ENCODE measurements around the gene TIMM44.
"Not testable (repeated sequence)": the region's sequence is repeated elsewhere in the genome, so short reads cannot be mapped to it uniquely, and the experiment has no call there.

TIMM44 gene

GRCh38 chr19:7942981-7943443 is 454 bp downstream of the TIMM44 start:
- no peak for DNase-seq

- no peak for DNase-seq
These were observed 1.4 kb downstream of the TIMM44 start for GRCh38 chr19:7941895-7942596.

- DNase-seq, result no peak
These were observed 2.6 kb downstream of the TIMM44 start for GRCh38 chr19:7940841-7941240.

- no peak for DNase-seq
These were observed 8.7 kb downstream of the TIMM44 start for GRCh38 chr19:7934766-7935165.

- no peak for DNase-seq
These were observed 9.4 kb downstream of the TIMM44 start for GRCh38 chr19:7933828-7934725.

- DNase-seq, result no peak
These were observed 10.1 kb downstream of the TIMM44 start for GRCh38 chr19:7933411-7933810.

GRCh38 chr19:7932930-7933300 is 10.6 kb downstream of the TIMM44 start:
- no peak for DNase-seq

GRCh38 chr19:7932276-7932929 is 11.1 kb downstream of the TIMM44 start:
- DNase-seq, result no peak

GRCh38 chr19:7931221-7932061 is 12.0 kb downstream of the TIMM44 start:
- DNase-seq, result no peak

- DNase-seq, result no peak
These were observed 12.7 kb downstream of the TIMM44 start for GRCh38 chr19:7930765-7931164.

- DNase-seq, result not testable (repeated sequence)
These were observed 13.4 kb downstream of the TIMM44 start for GRCh38 chr19:7930030-7930429.

- DNase-seq, result peak; percentile 82
These were observed 14.4 kb downstream of the TIMM44 start for GRCh38 chr19:7928741-7929701.

- DNase-seq, result no peak
These were observed 15.1 kb downstream of the TIMM44 start for GRCh38 chr19:7928334-7928706.

GRCh38 chr19:7927605-7928333 is 15.7 kb downstream of the TIMM44 start:
- DNase-seq, result no peak

- no peak for DNase-seq
These were observed 16.5 kb downstream of the TIMM44 start for GRCh38 chr19:7926727-7927604.

GRCh38 chr19:7926021-7926726 is 17.3 kb downstream of the TIMM44 start, which contains the start of gene CTXN1:
CTXN1 (minus strand) TSS chr19:7926135; CDS start chr19:7925538, 597 bp downstream.
- DNase-seq, result peak; percentile 61

- peak; percentile 74 for DNase-seq
These were observed 18.2 kb downstream of the TIMM44 start for GRCh38 chr19:7925171-7925851.

- DNase-seq, result no peak
These were observed 18.8 kb downstream of the TIMM44 start for GRCh38 chr19:7924651-7925170.

Data from fibroblast of skin of right biceps (primary cell).